ENCODE results near the gene SLC16A12.

- TF ChIP-seq CTCF (IDR thresholded peaks at IDR 0.05) (no peak), POLR2AphosphoS5 (IDR thresholded peaks at IDR 0.05) (no peak), EP300 (IDR thresholded peaks at IDR 0.05) (no peak)
Measured at GRCh38 chr10:89452193-89452592, 83.2 kb downstream of the SLC16A12 start.
